HG02840 (cell line): ENCODE results near the gene PLEK.
A peak's percentile ranks its signal among the peaks of the same experiment; 100 is the strongest.
"Not testable (repeated sequence)": the region's sequence is repeated elsewhere in the genome, so short reads cannot be mapped to it uniquely, and the experiment has no call there.

Experiments used
- ATAC-seq: cut with Tn5 transposase; IDR thresholded peaks from one replicate; pipeline ENCODE4 v1.9.1; 2021; ENCODE audit warnings: mild to moderate bottlenecking, moderate library complexity, moderate number of reproducible peaks; ENCODE audit not compliant: unreplicated experiment, low FRiP score

The PLEK gene

GRCh38 chr2:68438455-68439303 lies 73.6 kb downstream of the PLEK start:
- ATAC-seq = no peak

GRCh38 chr2:68441179-68441993 lies 76.3 kb downstream of the PLEK start:
- ATAC-seq = peak; percentile 98

- ATAC-seq = no peak
Observed at GRCh38 chr2:68441994-68442322, 76.9 kb downstream of the PLEK start.

GRCh38 chr2:68446425-68446824 lies 81.3 kb downstream of the PLEK start:
- not testable (repeated sequence) for ATAC-seq
